Right atrium auricular region (tissue), 2 donors: ENCODE results near the gene KRTCAP2. TPM values are rescaled to one million over a fixed set of nuclear protein-coding genes. Genes with fewer than 3 reads are reported as not detected.

ENCODE experiments used
- DNase-seq: peaks from one replicate; pipeline ENCODE4 v3.0.0-alpha.2; 2019; ENCODE audit warnings: low spot score
- H3K27ac ChIP-seq, 2 donors: fragments of 200-600 bp; sonication (generic); 1 replicate in 1 of 2; 2 replicates in 1 of 2; pipeline ENCODE4 v1.5.1; 2016 to 2019
- H3K27me3 ChIP-seq, 2 donors: fragments of 200-600 bp; sonication (generic); one replicate each; pipeline versions ENCODE4 v1.5.1 to v1.6.0; 2017 to 2019
- H3K36me3 ChIP-seq: fragments of 200-600 bp; sonication (generic); one replicate; pipeline ENCODE4 v1.5.1; 2016
- H3K4me1 ChIP-seq, 2 donors: fragments of 200-600 bp; sonication (generic); one replicate each; pipeline versions ENCODE4 v1.5.1 to v1.6.0; 2017 to 2019
- H3K4me3 ChIP-seq, 2 donors: fragments of 200-600 bp; sonication (generic); 1 replicate in 1 of 2; 2 replicates in 1 of 2; pipeline ENCODE4 v1.5.1; 2017 to 2019; ENCODE audit warnings: mild to moderate bottlenecking in 1 of 2, moderate library complexity in 1 of 2
- H3K9me3 ChIP-seq, 2 donors: fragments of 200-600 bp; sonication (generic); one replicate each; pipeline ENCODE4 v1.5.1; 2019
- CTCF ChIP-seq, 2 donors: fragments of 200-600 bp; sonication (generic); IDR thresholded peaks; one replicate each; pipeline ENCODE4 v1.5.1; 2019; ENCODE audit warnings: antibody characterized with exemption in 2 of 2
- total RNA-seq, 2 donors: library from RNA; depleted of rRNA; stranded (reverse); fragments of >200 nt; gene quantifications; one replicate each; pipeline ENCODE4 v1.1.0, GENCODE V29; 2016

The KRTCAP2 gene
- total RNA-seq, 2 donors from 2014 or later: 124 to 147 TPM

- Histone ChIP-seq H3K4me3 (no peak overlapping the region), H3K27ac (no peak overlapping the region), H3K36me3 (peaks cover 7% of the 10 kb centered on the region), H3K9me3 (no peaks in the 10 kb centered on the region), H3K27me3 (no peaks in the 10 kb centered on the region), H3K4me1 (peaks cover 0 to under 1% of the 10 kb centered on the region in 2 donors)
- no peak for TF ChIP-seq CTCF (IDR thresholded peaks at IDR 0.05)
- no peak for DNase-seq
Observed at GRCh38 chr1:155200920-155201319, 27.8 kb upstream of the KRTCAP2 start.

DNA sequence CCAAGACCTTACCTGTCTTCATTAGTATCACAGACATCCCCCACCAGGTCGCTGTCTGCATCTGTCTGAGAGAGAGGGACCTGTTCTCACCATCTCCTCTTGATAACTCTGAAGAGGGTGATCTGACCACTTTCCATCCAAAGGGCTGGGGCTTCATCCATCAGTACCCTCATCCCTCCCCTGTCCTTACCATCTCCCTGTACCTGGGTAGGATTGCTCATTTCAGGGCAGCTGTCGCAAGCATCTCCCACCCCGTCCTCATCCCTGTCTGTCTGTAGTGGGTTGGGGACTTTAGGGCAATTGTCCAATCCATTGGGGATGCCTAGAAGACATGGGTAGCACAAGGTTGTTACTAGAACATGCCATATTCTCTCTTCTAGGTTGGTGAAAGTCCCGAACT is 26.7 kb upstream of the KRTCAP2 start:
- Histone ChIP-seq H3K4me1 (peaks cover 0 to 12% of the 10 kb centered on the region in 2 donors), H3K36me3 (peaks cover 7% of the 10 kb centered on the region), H3K4me3 (no peak overlapping the region), H3K27ac (no peak overlapping the region), H3K27me3 (no peaks in the 10 kb centered on the region), H3K9me3 (no peaks in the 10 kb centered on the region)
- DNase-seq: no peak
- TF ChIP-seq CTCF (IDR thresholded peaks at IDR 0.05): no peak

GRCh38 chr1:155198547-155198906 is 25.4 kb upstream of the KRTCAP2 start:
- H3K36me3 ChIP-seq: peaks cover 7% of the 10 kb centered on the region
- no peak overlapping the region for H3K27ac ChIP-seq
- no peak for TF ChIP-seq CTCF (IDR thresholded peaks at IDR 0.05)
- no peak for DNase-seq
- H3K4me3 ChIP-seq: no peak overlapping the region
- no peaks in the 10 kb centered on the region for H3K27me3 ChIP-seq
- H3K4me1 ChIP-seq: peaks cover 0 to 25% of the 10 kb centered on the region in 2 donors
- no peaks in the 10 kb centered on the region for H3K9me3 ChIP-seq

DNA sequence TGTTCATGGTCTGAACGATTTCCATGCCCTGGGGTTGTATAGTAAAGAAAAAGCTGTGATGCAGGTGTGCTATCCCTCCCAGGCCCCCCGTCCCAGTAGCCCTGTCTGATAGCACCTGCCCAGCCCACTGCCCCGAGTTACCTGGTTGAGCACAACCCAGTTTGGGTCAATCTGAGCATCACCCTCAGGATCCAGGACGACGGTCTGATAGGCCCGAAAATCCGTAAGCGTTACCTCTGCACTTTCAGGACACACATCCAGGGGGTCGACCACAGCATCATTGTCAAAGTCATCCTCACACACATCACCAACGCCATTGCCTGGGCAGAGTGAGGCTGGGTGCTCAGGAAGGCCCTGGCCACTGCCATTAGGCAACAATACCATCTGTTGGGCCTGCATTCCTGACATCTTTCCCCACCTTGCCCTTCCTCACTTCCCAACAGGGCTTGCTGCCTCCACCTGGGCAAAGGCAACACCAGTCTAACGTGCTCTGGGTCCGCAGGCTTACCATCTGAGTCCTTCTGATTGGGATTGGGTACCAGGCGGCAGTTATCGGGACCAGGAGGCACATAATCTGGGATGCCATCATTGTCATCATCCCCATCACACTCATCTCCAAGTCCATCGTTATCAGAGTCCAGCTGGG is 24.9 kb upstream of the KRTCAP2 start:
- DNase-seq: no peak
- no peak overlapping the region for H3K27ac ChIP-seq
- no peak for TF ChIP-seq CTCF (IDR thresholded peaks at IDR 0.05)
- no peak overlapping the region for H3K4me3 ChIP-seq
- H3K4me1 ChIP-seq: peaks cover 0 to 30% of the 10 kb centered on the region in 2 donors
- no peaks in the 10 kb centered on the region for H3K27me3 ChIP-seq
- H3K36me3 ChIP-seq: peaks cover 7% of the 10 kb centered on the region
- H3K9me3 ChIP-seq: no peaks in the 10 kb centered on the region

DNA sequence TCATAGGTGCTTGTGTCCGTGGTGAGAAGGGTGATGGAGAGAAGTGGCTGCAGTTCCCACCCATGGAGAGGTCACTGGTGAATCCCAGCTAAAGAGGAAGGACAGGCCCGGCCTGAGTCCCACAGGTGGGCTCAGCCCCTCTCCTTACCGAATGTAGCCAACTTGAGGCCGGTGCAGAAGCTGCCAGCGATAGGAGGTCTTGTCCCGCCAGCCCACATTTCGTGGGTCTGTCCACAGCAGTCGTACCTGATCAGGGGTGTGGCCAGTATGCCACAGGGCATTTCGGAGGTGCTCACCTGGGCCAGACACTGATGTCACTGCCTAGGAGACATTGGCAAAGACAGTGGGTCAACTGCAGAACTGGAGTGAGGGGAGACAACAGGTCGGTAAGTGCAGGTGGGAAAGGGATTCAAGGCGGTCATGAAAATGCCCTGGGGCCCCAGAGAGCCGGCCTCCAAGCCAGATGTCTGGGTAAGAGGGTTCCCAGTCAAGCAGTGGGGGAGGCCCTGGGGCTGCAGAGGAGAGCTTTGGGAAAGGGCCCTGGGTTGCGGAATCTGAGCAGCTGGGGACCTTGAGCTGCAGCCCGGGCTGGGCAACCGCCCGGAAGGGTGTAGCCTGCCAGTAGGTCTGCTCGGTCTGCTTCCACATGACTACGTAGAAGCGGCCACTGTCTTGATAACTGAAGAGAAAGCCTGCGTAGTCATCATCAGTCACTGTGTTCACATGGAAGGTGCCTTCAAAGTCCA is 24.0 kb upstream of the KRTCAP2 start:
- no peak for TF ChIP-seq CTCF (IDR thresholded peaks at IDR 0.05)
- H3K4me3 ChIP-seq: no peak overlapping the region
- peaks cover 7% of the 10 kb centered on the region for H3K36me3 ChIP-seq
- no peaks in the 10 kb centered on the region for H3K27me3 ChIP-seq
- DNase-seq: no peak
- H3K9me3 ChIP-seq: no peaks in the 10 kb centered on the region
- peaks cover 0 to 35% of the 10 kb centered on the region in 2 donors for H3K4me1 ChIP-seq
- H3K27ac ChIP-seq: no peak overlapping the region
